ENCODE results near the gene PDE1C.
"Not testable (repeated sequence)": the region's sequence is repeated elsewhere in the genome, so short reads cannot be mapped to it uniquely, and the experiment has no call there.

Gene PDE1C

GRCh38 chr7:31835471-31835870, 234.7 kb downstream of the PDE1C start:
- H3K27ac Mint-ChIP-seq: no peak overlapping the region
- no peak overlapping the region for H3K4me3 Mint-ChIP-seq
- H3K9me3 Mint-ChIP-seq: peaks cover 4% of the 10 kb centered on the region
- H3K27me3 Mint-ChIP-seq (ENCODE audit: low read depth): no peaks in the 10 kb centered on the region
- H3K4me1 Mint-ChIP-seq (ENCODE audit: low read depth): no peaks in the 10 kb centered on the region
- no peaks in the 10 kb centered on the region for H3K36me3 Mint-ChIP-seq (ENCODE audit: low read depth)

- H3K27ac Mint-ChIP-seq; H3K4me1 Mint-ChIP-seq (ENCODE audit: low read depth); H3K36me3 Mint-ChIP-seq (ENCODE audit: low read depth); H3K4me3 Mint-ChIP-seq; H3K27me3 Mint-ChIP-seq (ENCODE audit: low read depth); H3K9me3 Mint-ChIP-seq: not testable (repeated sequence)
These were observed 236.6 kb downstream of the PDE1C start for GRCh38 chr7:31833625-31834024.

GRCh38 chr7:31828520-31828919, 241.7 kb downstream of the PDE1C start:
- Mint-ChIP-seq H3K9me3 (peaks cover 4% of the 10 kb centered on the region), H3K36me3 (ENCODE audit: low read depth) (no peaks in the 10 kb centered on the region), H3K4me3 (no peak overlapping the region), H3K27ac (no peak overlapping the region), H3K27me3 (ENCODE audit: low read depth) (no peaks in the 10 kb centered on the region), H3K4me1 (ENCODE audit: low read depth) (no peaks in the 10 kb centered on the region)

- Mint-ChIP-seq H3K27ac (no peak overlapping the region), H3K9me3 (peaks cover 4% of the 10 kb centered on the region)
These were observed 244.6 kb downstream of the PDE1C start for GRCh38 chr7:31825576-31825975.

GRCh38 chr7:31819031-31819430, 251.2 kb downstream of the PDE1C start:
- H3K4me3 Mint-ChIP-seq: no peak overlapping the region
- no peaks in the 10 kb centered on the region for H3K27me3 Mint-ChIP-seq (ENCODE audit: low read depth)
- peaks cover 6% of the 10 kb centered on the region for H3K9me3 Mint-ChIP-seq
- H3K4me1 Mint-ChIP-seq (ENCODE audit: low read depth): no peaks in the 10 kb centered on the region
- no peak overlapping the region for H3K27ac Mint-ChIP-seq
- no peaks in the 10 kb centered on the region for H3K36me3 Mint-ChIP-seq (ENCODE audit: low read depth)

More at GRCh38 chr7:31825576-31825975, 244.6 kb downstream of the PDE1C start:
- Mint-ChIP-seq H3K4me3 (no peak overlapping the region), H3K27me3 (ENCODE audit: low read depth) (no peaks in the 10 kb centered on the region), H3K4me1 (ENCODE audit: low read depth) (no peaks in the 10 kb centered on the region), H3K36me3 (ENCODE audit: low read depth) (no peaks in the 10 kb centered on the region)

GRCh38 chr7:31816810-31817209, 253.4 kb downstream of the PDE1C start:
- Mint-ChIP-seq H3K9me3 (peaks cover 4% of the 10 kb centered on the region), H3K36me3 (ENCODE audit: low read depth) (no peaks in the 10 kb centered on the region), H3K27ac (no peak overlapping the region)

GRCh38 chr7:31815796-31816195, 254.4 kb downstream of the PDE1C start:
- Mint-ChIP-seq H3K9me3 (peaks cover 4% of the 10 kb centered on the region), H3K4me3 (no peak overlapping the region), H3K27ac (no peak overlapping the region), H3K36me3 (ENCODE audit: low read depth) (no peaks in the 10 kb centered on the region), H3K27me3 (ENCODE audit: low read depth) (no peaks in the 10 kb centered on the region), H3K4me1 (ENCODE audit: low read depth) (no peaks in the 10 kb centered on the region)

More at GRCh38 chr7:31816810-31817209, 253.4 kb downstream of the PDE1C start:
- Mint-ChIP-seq H3K27me3 (ENCODE audit: low read depth) (no peaks in the 10 kb centered on the region), H3K4me3 (no peak overlapping the region), H3K4me1 (ENCODE audit: low read depth) (no peaks in the 10 kb centered on the region)

GRCh38 chr7:31814187-31814586, 256.0 kb downstream of the PDE1C start:
- Mint-ChIP-seq H3K4me1 (ENCODE audit: low read depth) (no peaks in the 10 kb centered on the region), H3K36me3 (ENCODE audit: low read depth) (no peaks in the 10 kb centered on the region), H3K27me3 (ENCODE audit: low read depth) (no peaks in the 10 kb centered on the region), H3K9me3 (no peaks in the 10 kb centered on the region), H3K4me3 (no peak overlapping the region), H3K27ac (no peak overlapping the region)

- Mint-ChIP-seq H3K4me1 (ENCODE audit: low read depth) (no peaks in the 10 kb centered on the region), H3K36me3 (ENCODE audit: low read depth) (no peaks in the 10 kb centered on the region), H3K27me3 (ENCODE audit: low read depth) (no peaks in the 10 kb centered on the region), H3K9me3 (no peaks in the 10 kb centered on the region), H3K4me3 (no peak overlapping the region), H3K27ac (no peak overlapping the region)
These were observed 258.4 kb downstream of the PDE1C start for GRCh38 chr7:31811650-31812461.

- no peak overlapping the region for H3K27ac Mint-ChIP-seq
- no peaks in the 10 kb centered on the region for H3K36me3 Mint-ChIP-seq (ENCODE audit: low read depth)
- H3K27me3 Mint-ChIP-seq (ENCODE audit: low read depth): no peaks in the 10 kb centered on the region
- no peaks in the 10 kb centered on the region for H3K4me1 Mint-ChIP-seq (ENCODE audit: low read depth)
- H3K4me3 Mint-ChIP-seq: no peak overlapping the region
- H3K9me3 Mint-ChIP-seq: peaks cover 5% of the 10 kb centered on the region
These were observed 264.9 kb downstream of the PDE1C start for GRCh38 chr7:31805209-31805818.

- no peaks in the 10 kb centered on the region for H3K4me1 Mint-ChIP-seq (ENCODE audit: low read depth)
- no peaks in the 10 kb centered on the region for H3K9me3 Mint-ChIP-seq
- no peaks in the 10 kb centered on the region for H3K36me3 Mint-ChIP-seq (ENCODE audit: low read depth)
- no peaks in the 10 kb centered on the region for H3K27me3 Mint-ChIP-seq (ENCODE audit: low read depth)
- no peak overlapping the region for H3K27ac Mint-ChIP-seq
- no peak overlapping the region for H3K4me3 Mint-ChIP-seq
These were observed 273.8 kb downstream of the PDE1C start for GRCh38 chr7:31796375-31796774.

- Mint-ChIP-seq H3K9me3 (no peaks in the 10 kb centered on the region), H3K4me1 (ENCODE audit: low read depth) (no peaks in the 10 kb centered on the region), H3K4me3 (no peak overlapping the region), H3K36me3 (ENCODE audit: low read depth) (no peaks in the 10 kb centered on the region), H3K27ac (no peak overlapping the region), H3K27me3 (ENCODE audit: low read depth) (no peaks in the 10 kb centered on the region)
These were observed 275.3 kb downstream of the PDE1C start for GRCh38 chr7:31794851-31795344.

GRCh38 chr7:31791881-31792280, 278.3 kb downstream of the PDE1C start:
- Mint-ChIP-seq H3K36me3 (ENCODE audit: low read depth) (no peaks in the 10 kb centered on the region), H3K27me3 (ENCODE audit: low read depth) (no peaks in the 10 kb centered on the region), H3K27ac (no peak overlapping the region), H3K9me3 (no peaks in the 10 kb centered on the region), H3K4me1 (ENCODE audit: low read depth) (no peaks in the 10 kb centered on the region), H3K4me3 (no peak overlapping the region)

GRCh38 chr7:31788883-31789680, 281.1 kb downstream of the PDE1C start:
- no peaks in the 10 kb centered on the region for H3K4me1 Mint-ChIP-seq (ENCODE audit: low read depth)
- H3K36me3 Mint-ChIP-seq (ENCODE audit: low read depth): no peaks in the 10 kb centered on the region
- no peaks in the 10 kb centered on the region for H3K27me3 Mint-ChIP-seq (ENCODE audit: low read depth)
- no peaks in the 10 kb centered on the region for H3K9me3 Mint-ChIP-seq
- H3K27ac Mint-ChIP-seq: no peak overlapping the region
- H3K4me3 Mint-ChIP-seq: no peak overlapping the region
